Endodermal cell (in vitro differentiated cells): ENCODE measurements around the gene CLDN6. TPM values are rescaled to one million over a fixed set of nuclear protein-coding genes. Genes with fewer than 3 reads are reported as not detected.
A peak's percentile ranks its signal among the peaks of the same experiment; 100 is the strongest.

Source experiments
- DNase-seq: peaks from one replicate; pipeline ENCODE4 v3.0.0-alpha.2; 2017
- H3K27ac ChIP-seq: 2 replicates; pipeline ENCODE4 v1.5.1; 2013; ENCODE audit warnings: mild to moderate bottlenecking, low read depth, low read length, moderate library complexity
- H3K27me3 ChIP-seq: 2 replicates; pipeline ENCODE4 v1.6.1; 2013; ENCODE audit warnings: mild to moderate bottlenecking, low read length, moderate library complexity; ENCODE audit not compliant: insufficient read depth, control insufficient read depth, poor library complexity, severe bottlenecking
- H3K36me3 ChIP-seq: 2 replicates; pipeline ENCODE4 v1.7.0; 2013; ENCODE audit warnings: mild to moderate bottlenecking, low read length, moderate library complexity; ENCODE audit not compliant: control insufficient read depth, insufficient read depth
- H3K4me1 ChIP-seq: one replicate; pipeline ENCODE4 v1.7.0; 2013; ENCODE audit warnings: low read length; ENCODE audit not compliant: control insufficient read depth, insufficient read depth
- H3K4me3 ChIP-seq: 2 replicates; pipeline ENCODE4 v1.5.1; 2013; ENCODE audit warnings: mild to moderate bottlenecking, low read length, moderate library complexity
- H3K9ac ChIP-seq: 2 replicates; pipeline ENCODE4 v1.6.1; 2013; ENCODE audit warnings: mild to moderate bottlenecking, low read length, moderate library complexity; ENCODE audit not compliant: poor library complexity, severe bottlenecking; ENCODE audit errors: extremely low read depth
- H3K9me3 ChIP-seq: 2 replicates; pipeline ENCODE4 v1.6.1; 2013; ENCODE audit warnings: mild to moderate bottlenecking, low read length, moderate library complexity; ENCODE audit not compliant: control insufficient read depth
- H3K27ac Mint-ChIP-seq: 2 replicates; pipeline ENCODE4 v1.8.0; 2020; ENCODE audit warnings: mixed read lengths
- H3K27me3 Mint-ChIP-seq: 2 replicates; pipeline ENCODE4 v1.8.0; 2021; ENCODE audit warnings: mild to moderate bottlenecking, mixed read lengths; ENCODE audit not compliant: insufficient read depth
- H3K36me3 Mint-ChIP-seq: 2 replicates; pipeline ENCODE4 v1.8.0; 2020; ENCODE audit warnings: low read depth, mixed read lengths
- H3K4me1 Mint-ChIP-seq: 2 replicates; pipeline ENCODE4 v1.8.0; 2020; ENCODE audit warnings: mixed read lengths
- H3K4me3 Mint-ChIP-seq: 2 replicates; pipeline ENCODE4 v1.8.0; 2020; ENCODE audit warnings: mild to moderate bottlenecking, moderate library complexity, mixed read lengths
- H3K9me3 Mint-ChIP-seq: 2 replicates; pipeline ENCODE4 v1.8.0; 2020; ENCODE audit warnings: mild to moderate bottlenecking, mixed read lengths
- WGBS, 2 experiments: methylation state at CpG; one replicate each; pipeline versions ENCODE4 v1.1.5 to v1.1.7; 2013; ENCODE audit warnings: missing lambda C conversion rate in 2 of 2, mixed read lengths in 1 of 2; ENCODE audit not compliant: insufficient coverage in 1 of 2, insufficient read length in 1 of 2; 5-methylcytosine and 5-hydroxymethylcytosine counted together
- total RNA-seq, 2 donors: library from RNA; stranded (reverse); fragmentation: NEBNext Ultra II Directional in 1 of 2; extraction: Animal tissue kit (Norgen Biotek cat#: 25700) in 1 of 2; gene quantifications; 2 replicates in 1 of 2; 3 replicates in 1 of 2; pipeline ENCODE4 v1.2.1, GENCODE V29; 2021
- TF ChIP-seq, protein P1 (sequence below): fragments of 200-600 bp; sonication (generic); conservative IDR thresholded peaks from 2 replicates; pipeline ENCODE4 v1.5.0; 2021; ENCODE audit warnings: antibody characterized with exemption, mild to moderate bottlenecking

The CLDN6 gene
- total RNA-seq, 2 donors from 2014 or later = 404 to 572 TPM

DNA sequence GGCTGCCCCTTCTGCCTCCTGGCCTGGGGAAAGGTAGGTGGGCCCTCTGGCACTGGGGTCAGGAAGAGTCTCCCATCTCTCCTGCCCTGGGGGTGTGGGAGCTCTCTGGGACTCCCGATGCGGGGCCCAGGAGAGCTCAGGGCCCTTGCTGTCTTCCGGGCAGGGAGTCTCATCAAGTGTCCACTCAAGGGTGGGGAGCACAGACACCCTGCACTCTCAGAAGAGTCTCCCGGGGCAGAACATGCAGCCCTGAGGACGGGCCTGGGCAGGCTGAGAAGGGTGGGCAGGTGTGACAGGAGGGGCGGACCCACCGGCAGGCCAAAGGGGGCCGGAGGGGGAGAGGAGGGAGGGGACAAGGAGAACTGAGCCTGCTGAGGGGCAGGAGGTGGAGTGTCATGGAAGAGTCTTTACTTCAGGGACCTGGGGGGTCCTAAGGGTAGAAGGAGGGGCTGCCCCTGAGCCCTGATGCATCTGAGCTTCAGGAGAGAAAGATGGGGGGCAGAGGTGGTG, 29.3 kb downstream of the CLDN6 start:
- H3K4me3 ChIP-seq = no peak overlapping the region
- Mint-ChIP-seq H3K4me3 (no peak overlapping the region), H3K36me3 (no peaks in the 10 kb centered on the region), H3K27ac (no peak overlapping the region), H3K27me3 (no peaks in the 10 kb centered on the region), H3K4me1 (peaks cover 7% of the 10 kb centered on the region), H3K9me3 (no peaks in the 10 kb centered on the region)
- peak; percentile 66 for DNase-seq
- H3K9ac ChIP-seq = no peak overlapping the region
- H3K36me3 ChIP-seq = no peaks in the 10 kb centered on the region
- WGBS, 2 experiments = 82% methylated on average over 3 to 8 of the region's 8 CpGs
- H3K9me3 ChIP-seq = no peaks in the 10 kb centered on the region
- H3K27me3 ChIP-seq = no peaks in the 10 kb centered on the region
- TF ChIP-seq, protein P1, sequence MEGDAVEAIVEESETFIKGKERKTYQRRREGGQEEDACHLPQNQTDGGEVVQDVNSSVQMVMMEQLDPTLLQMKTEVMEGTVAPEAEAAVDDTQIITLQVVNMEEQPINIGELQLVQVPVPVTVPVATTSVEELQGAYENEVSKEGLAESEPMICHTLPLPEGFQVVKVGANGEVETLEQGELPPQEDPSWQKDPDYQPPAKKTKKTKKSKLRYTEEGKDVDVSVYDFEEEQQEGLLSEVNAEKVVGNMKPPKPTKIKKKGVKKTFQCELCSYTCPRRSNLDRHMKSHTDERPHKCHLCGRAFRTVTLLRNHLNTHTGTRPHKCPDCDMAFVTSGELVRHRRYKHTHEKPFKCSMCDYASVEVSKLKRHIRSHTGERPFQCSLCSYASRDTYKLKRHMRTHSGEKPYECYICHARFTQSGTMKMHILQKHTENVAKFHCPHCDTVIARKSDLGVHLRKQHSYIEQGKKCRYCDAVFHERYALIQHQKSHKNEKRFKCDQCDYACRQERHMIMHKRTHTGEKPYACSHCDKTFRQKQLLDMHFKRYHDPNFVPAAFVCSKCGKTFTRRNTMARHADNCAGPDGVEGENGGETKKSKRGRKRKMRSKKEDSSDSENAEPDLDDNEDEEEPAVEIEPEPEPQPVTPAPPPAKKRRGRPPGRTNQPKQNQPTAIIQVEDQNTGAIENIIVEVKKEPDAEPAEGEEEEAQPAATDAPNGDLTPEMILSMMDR = no peak
- H3K27ac ChIP-seq = no peak overlapping the region
- H3K4me1 ChIP-seq = no peaks in the 10 kb centered on the region

DNA sequence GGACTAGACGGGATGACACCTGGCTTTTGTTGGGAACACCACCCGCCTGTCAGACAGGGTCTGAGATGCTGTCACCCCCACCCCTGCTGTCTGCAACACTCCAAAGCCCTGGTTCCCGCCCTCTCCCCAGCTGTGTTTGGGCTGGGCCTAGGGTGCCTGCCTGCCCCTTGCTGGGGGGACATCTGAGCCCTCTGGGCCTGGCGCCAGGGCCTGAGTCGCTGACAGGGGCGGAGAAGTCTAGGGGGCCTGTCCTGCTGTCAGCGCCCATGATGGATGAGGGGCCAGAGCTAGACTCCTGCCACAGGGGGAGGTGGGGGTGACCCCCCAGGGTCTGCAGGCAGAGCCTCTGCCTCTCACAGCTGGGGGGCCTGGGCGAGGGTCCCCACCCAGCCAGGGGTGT, 30.1 kb downstream of the CLDN6 start:
- H3K27me3 Mint-ChIP-seq = no peaks in the 10 kb centered on the region
- Histone ChIP-seq H3K27ac (no peak overlapping the region), H3K9me3 (no peaks in the 10 kb centered on the region), H3K4me3 (no peak overlapping the region), H3K9ac (no peak overlapping the region), H3K36me3 (no peaks in the 10 kb centered on the region), H3K4me1 (no peaks in the 10 kb centered on the region), H3K27me3 (no peaks in the 10 kb centered on the region)
- no peaks in the 10 kb centered on the region for H3K36me3 Mint-ChIP-seq
- H3K4me3 Mint-ChIP-seq = no peak overlapping the region
- H3K27ac Mint-ChIP-seq = no peak overlapping the region
- DNase-seq = no peak
- 70 to 82% methylated on average over 2 to 8 of the region's 8 CpGs for WGBS, 2 experiments
- no peaks in the 10 kb centered on the region for H3K9me3 Mint-ChIP-seq
- TF ChIP-seq, protein P1 = no peak
- H3K4me1 Mint-ChIP-seq = peaks cover 11% of the 10 kb centered on the region

DNA sequence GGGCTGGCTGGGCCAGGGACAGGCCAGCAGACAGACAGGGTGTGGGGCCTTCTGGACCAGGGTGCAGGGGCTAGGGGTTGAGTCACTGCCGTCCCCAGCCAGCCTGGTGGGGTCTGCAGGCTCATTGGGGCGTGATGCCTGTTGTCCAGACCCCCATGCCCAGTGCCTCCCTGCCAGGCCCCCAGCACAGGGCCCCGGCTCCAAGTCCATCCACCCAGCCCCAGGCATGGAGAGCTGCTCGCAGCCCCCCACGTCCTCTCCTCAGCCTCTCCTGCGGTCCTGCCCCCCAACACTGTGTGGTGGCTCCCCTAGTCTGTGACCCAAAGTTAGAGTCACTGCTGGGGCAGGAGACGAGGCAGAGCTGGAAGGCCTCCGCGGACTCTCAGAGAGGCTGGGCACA, 30.7 kb downstream of the CLDN6 start:
- H3K36me3 ChIP-seq = no peaks in the 10 kb centered on the region
- Mint-ChIP-seq H3K4me1 (peaks cover 14% of the 10 kb centered on the region), H3K4me3 (no peak overlapping the region), H3K27ac (no peak overlapping the region), H3K9me3 (no peaks in the 10 kb centered on the region), H3K27me3 (no peaks in the 10 kb centered on the region), H3K36me3 (no peaks in the 10 kb centered on the region)
- no peak overlapping the region for H3K4me3 ChIP-seq
- no peak for DNase-seq
- no peaks in the 10 kb centered on the region for H3K9me3 ChIP-seq
- no peak overlapping the region for H3K9ac ChIP-seq
- H3K27ac ChIP-seq = no peak overlapping the region
- TF ChIP-seq, protein P1 = no peak
- 79 to 87% methylated on average over 3 to 9 of the region's 9 CpGs for WGBS, 2 experiments
- H3K27me3 ChIP-seq = no peaks in the 10 kb centered on the region
- no peaks in the 10 kb centered on the region for H3K4me1 ChIP-seq
